CD4-positive, alpha-beta T cell (primary cell): ENCODE measurements around the gene COBL. TPM values are rescaled to one million over a fixed set of nuclear protein-coding genes. Genes with fewer than 3 reads are reported as not detected.

Experiments
- ATAC-seq: fragments of 200-7000 bp; cut with Tn5 transposase; one replicate; pipeline ENCODE4 v1.10.0; 2022; ENCODE audit warnings: mild to moderate bottlenecking; ENCODE audit not compliant: poor library complexity
- CTCF ChIA-PET: fragments of 350-600 bp; sonication (Branson Sonifier 250); formaldehyde crosslinking; loops from one replicate; lab custom pipeline; 2021; ENCODE audit warnings: antibody characterized with exemption, inconsistent platforms; lab: Charles Lee
- POLR2A ChIA-PET: fragments of 350-600 bp; sonication (Branson Sonifier 250); formaldehyde crosslinking; loops from one replicate; lab custom pipeline; 2021; ENCODE audit warnings: antibody characterized with exemption, inconsistent platforms; lab: Charles Lee
- DNase-seq, 14 experiments: peaks; one replicate each; pipeline ENCODE4 v3.0.0-alpha.2; 2013 to 2020; ENCODE audit warnings: mixed read lengths in 2 of 14
- H3K27ac ChIP-seq, 2 donors: one replicate each; pipeline versions ENCODE4 v1.5.1 to v1.7.0; 2013; ENCODE audit warnings: low read length in 2 of 2, low read depth in 1 of 2, mild to moderate bottlenecking in 1 of 2
- H3K27me3 ChIP-seq, 2 experiments: 1 replicate in 1 of 2; 2 replicates in 1 of 2; pipeline versions ENCODE4 v1.6.1 to v1.7.0; 2013; ENCODE audit warnings: low read length in 2 of 2, control low read depth in 1 of 2, mild to moderate bottlenecking in 1 of 2, moderate library complexity in 1 of 2; ENCODE audit not compliant: insufficient read depth in 2 of 2, control insufficient read depth in 1 of 2
- H3K36me3 ChIP-seq: one replicate; pipeline ENCODE4 v1.6.1; 2013; ENCODE audit warnings: low read length, control low read depth; ENCODE audit not compliant: insufficient read depth
- H3K4me1 ChIP-seq: one replicate; pipeline ENCODE4 v1.6.1; 2013; ENCODE audit warnings: low read length, control low read depth; ENCODE audit not compliant: insufficient read depth
- H3K4me3 ChIP-seq: one replicate; pipeline ENCODE4 v1.5.1; 2013; ENCODE audit warnings: mild to moderate bottlenecking, low read length, moderate library complexity
- H3K9me3 ChIP-seq, 2 experiments: 1 replicate in 1 of 2; 2 replicates in 1 of 2; pipeline versions ENCODE4 v1.6.1 to v1.7.0; 2013; ENCODE audit warnings: low read length in 2 of 2, mild to moderate bottlenecking in 2 of 2, control low read depth in 1 of 2, moderate library complexity in 1 of 2; ENCODE audit not compliant: control insufficient read depth in 1 of 2, insufficient read depth in 1 of 2
- H3K27ac Mint-ChIP-seq: one replicate; pipeline ENCODE4 v1.8.0; 2020; ENCODE audit warnings: mixed read lengths
- H3K27me3 Mint-ChIP-seq: one replicate; pipeline ENCODE4 v1.8.0; 2021; ENCODE audit warnings: mixed read lengths
- H3K36me3 Mint-ChIP-seq: one replicate; pipeline ENCODE4 v1.8.0; 2021; ENCODE audit warnings: low read depth, mixed read lengths
- H3K4me1 Mint-ChIP-seq: one replicate; pipeline ENCODE4 v1.8.0; 2021; ENCODE audit warnings: low read depth, mixed read lengths
- H3K4me3 Mint-ChIP-seq: one replicate; pipeline ENCODE4 v1.8.0; 2020; ENCODE audit warnings: mild to moderate bottlenecking, mixed read lengths
- H3K9me3 Mint-ChIP-seq: one replicate; pipeline ENCODE4 v1.8.0; 2020; ENCODE audit warnings: mixed read lengths
- CTCF ChIP-seq: fragments of 200-600 bp; IDR thresholded peaks from one replicate; pipeline ENCODE4 v1.8.0; 2022; ENCODE audit warnings: antibody characterized with exemption, mild to moderate bottlenecking
- intact Hi-C, 2 experiments: fragments of 100-400 bp; cut with DNase I in 1 of 2; cut with micrococcal nuclease in 1 of 2; formaldehyde crosslinking; loops; one replicate each; pipeline versions ENCODE4 v1.15.1 to v1.9.0; 2023 to 2025; cut with DNase I, micrococcal nuclease
- total RNA-seq, 174 experiments: library from RNA in 2 of 174; stranded (reverse) in 2 of 174; gene quantifications; one replicate each; pipeline ENCODE4 v1.2.3 and lab custom pipeline; 2021 to 2026

The COBL gene
- total RNA-seq, 2 experiments from 2014 or later = not detected

- Histone ChIP-seq H3K4me3 (no peak overlapping the region), H3K4me1 (no peaks in the 10 kb centered on the region), H3K27me3 (no peaks in the 10 kb centered on the region), H3K36me3 (no peaks in the 10 kb centered on the region), H3K9me3 (peaks cover 0 to 10% of the 10 kb centered on the region in 2 experiments), H3K27ac (no peak overlapping the region)
- H3K27ac Mint-ChIP-seq = no peak overlapping the region
- intact Hi-C loops = no loop called here
- POLR2A ChIA-PET = no interaction called here
- H3K4me3 Mint-ChIP-seq = no peak overlapping the region
- H3K27me3 Mint-ChIP-seq = peaks cover 6% of the 10 kb centered on the region
- CTCF ChIA-PET = no interaction called here
- DNase-seq = no peak
- no peaks in the 10 kb centered on the region for H3K4me1 Mint-ChIP-seq
- TF ChIP-seq CTCF = no peak
- no peaks in the 10 kb centered on the region for H3K9me3 Mint-ChIP-seq
- H3K36me3 Mint-ChIP-seq = no peaks in the 10 kb centered on the region
- no peak for ATAC-seq
These were observed 37.1 kb downstream of the COBL start for GRCh38 chr7:51279391-51280023.

GRCh38 chr7:51278797-51279196, 37.8 kb downstream of the COBL start:
- Mint-ChIP-seq H3K27me3 (peaks cover 6% of the 10 kb centered on the region), H3K27ac (no peak overlapping the region), H3K36me3 (no peaks in the 10 kb centered on the region), H3K4me3 (no peak overlapping the region), H3K9me3 (no peaks in the 10 kb centered on the region), H3K4me1 (no peaks in the 10 kb centered on the region)
- POLR2A ChIA-PET = no interaction called here
- no peak for TF ChIP-seq CTCF
- H3K4me1 ChIP-seq = no peaks in the 10 kb centered on the region
- no peak overlapping the region for H3K4me3 ChIP-seq
- no peaks in the 10 kb centered on the region for H3K27me3 ChIP-seq
- H3K27ac ChIP-seq = no peak overlapping the region
- ATAC-seq (no peak), DNase-seq (no peak)
- intact Hi-C loops = no loop called here
- H3K9me3 ChIP-seq = peaks cover 0 to 6% of the 10 kb centered on the region in 2 experiments
- CTCF ChIA-PET = no interaction called here
- no peaks in the 10 kb centered on the region for H3K36me3 ChIP-seq

GRCh38 chr7:51276967-51277366, 39.6 kb downstream of the COBL start:
- Histone ChIP-seq H3K4me1 (no peaks in the 10 kb centered on the region), H3K27ac (no peak overlapping the region), H3K9me3 (no peaks in the 10 kb centered on the region), H3K4me3 (no peak overlapping the region), H3K27me3 (no peaks in the 10 kb centered on the region), H3K36me3 (no peaks in the 10 kb centered on the region)
- TF ChIP-seq CTCF = no peak
- Mint-ChIP-seq H3K27me3 (peaks cover 6% of the 10 kb centered on the region), H3K4me3 (no peak overlapping the region), H3K36me3 (no peaks in the 10 kb centered on the region), H3K4me1 (no peaks in the 10 kb centered on the region), H3K9me3 (no peaks in the 10 kb centered on the region), H3K27ac (no peak overlapping the region)
- intact Hi-C loops = no loop called here
- ChIA-PET POLR2A (no interaction called here), CTCF (no interaction called here)
- DNase-seq (no peak), ATAC-seq (no peak)
